Activated CD4-positive, alpha-beta T cell treated with anti-CD3 and anti-CD28 coated beads, Interleukin-2, amount 10 ng/mL, durations not matched to agents 7 days and 5 days (primary cell): ENCODE measurements around the gene LRP2BP. TPM values are rescaled to one million over a fixed set of nuclear protein-coding genes. Genes with fewer than 3 reads are reported as not detected.
A peak's percentile ranks its signal among the peaks of the same experiment; 100 is the strongest.

Experiments used
- CTCF ChIA-PET: fragments of 350-600 bp; sonication (Branson Sonifier 250); formaldehyde crosslinking; loops from one replicate; lab custom pipeline; 2021; ENCODE audit warnings: antibody characterized with exemption; lab: Charles Lee
- POLR2A ChIA-PET: fragments of 350-600 bp; sonication (Branson Sonifier 250); formaldehyde crosslinking; loops from one replicate; lab custom pipeline; 2021; ENCODE audit warnings: antibody characterized with exemption; lab: Charles Lee
- DNase-seq: peaks from one replicate; pipeline ENCODE4 v3.0.0-alpha.2; 2020
- H3K27ac Mint-ChIP-seq: one replicate; pipeline ENCODE4 v1.8.0; 2021; ENCODE audit warnings: mild to moderate bottlenecking, moderate library complexity, mixed read lengths
- H3K27me3 Mint-ChIP-seq: one replicate; pipeline ENCODE4 v1.8.0; 2021; ENCODE audit warnings: mixed read lengths
- H3K36me3 Mint-ChIP-seq: one replicate; pipeline ENCODE4 v1.8.0; 2021; ENCODE audit warnings: low read depth, mixed read lengths
- H3K4me1 Mint-ChIP-seq: one replicate; pipeline ENCODE4 v1.8.0; 2021; ENCODE audit warnings: mixed read lengths
- H3K4me3 Mint-ChIP-seq: one replicate; pipeline ENCODE4 v1.8.0; 2021; ENCODE audit warnings: mild to moderate bottlenecking, moderate library complexity, mixed read lengths
- H3K9me3 Mint-ChIP-seq: one replicate; pipeline ENCODE4 v1.8.0; 2021; ENCODE audit warnings: mixed read lengths
- total RNA-seq, 2 experiments: library from RNA; stranded (reverse); gene quantifications; one replicate each; pipeline ENCODE4 v1.2.3, GENCODE V29; 2021

LRP2BP gene
- under 1 TPM; 0.73 to 0.79 TPM for total RNA-seq

- peaks cover 49% of the 10 kb centered on the region for H3K4me1 Mint-ChIP-seq
Measured at GRCh38 chr4:185395238-185395955, at the start of gene LRP2BP. Gene LRP2BP (minus strand): TSS chr4:185395924. CDS start chr4:185378186, 17,738 bp downstream.

GRCh38 chr4:185445209-185445608, 49.5 kb upstream of the LRP2BP start:
- Mint-ChIP-seq H3K4me3 (no peak overlapping the region), H3K27me3 (peaks cover 5% of the 10 kb centered on the region), H3K9me3 (no peaks in the 10 kb centered on the region), H3K36me3 (no peaks in the 10 kb centered on the region), H3K27ac (no peak overlapping the region), H3K4me1 (no peaks in the 10 kb centered on the region)
- ChIA-PET CTCF (interaction anchor here (0.6 kb wide), 1 partner anchor 18 kb away, joined by 3 read pairs; no protein-coding TSS in a partner anchor), POLR2A (no interaction called here)
- DNase-seq = no peak

More at GRCh38 chr4:185395238-185395955, at the start of gene LRP2BP:
- H3K36me3 Mint-ChIP-seq = peaks cover 21% of the 10 kb centered on the region
- POLR2A ChIA-PET = interaction anchor here (0.6 to 1.2 kb wide), 2 partner anchors 30 to 191 kb away, joined by 3 to 7 read pairs; partner anchors contain the start of gene UFSP2
- no peaks in the 10 kb centered on the region for H3K9me3 Mint-ChIP-seq
- H3K27ac Mint-ChIP-seq = peak within 1 kb of the TSS; percentile 97
- peak within 1 kb of the TSS; percentile 83 for H3K4me3 Mint-ChIP-seq
- no peaks in the 10 kb centered on the region for H3K27me3 Mint-ChIP-seq
- no peak for DNase-seq
- CTCF ChIA-PET = interaction anchor here (1.3 to 2.0 kb wide), 5 partner anchors 10 to 182 kb away, joined by 3 to 9 read pairs (median 5); partner anchors contain the start of gene UFSP2

GRCh38 chr4:185441479-185441878, 45.8 kb upstream of the LRP2BP start:
- Mint-ChIP-seq H3K4me1 (no peaks in the 10 kb centered on the region), H3K4me3 (no peak overlapping the region), H3K9me3 (no peaks in the 10 kb centered on the region), H3K27me3 (peaks cover 5% of the 10 kb centered on the region), H3K27ac (no peak overlapping the region), H3K36me3 (no peaks in the 10 kb centered on the region)
- CTCF ChIA-PET = no interaction called here
- DNase-seq = no peak
- POLR2A ChIA-PET = no interaction called here

GRCh38 chr4:185437809-185438208, 42.1 kb upstream of the LRP2BP start:
- Mint-ChIP-seq H3K27me3 (peaks cover 8% of the 10 kb centered on the region), H3K36me3 (no peaks in the 10 kb centered on the region), H3K27ac (no peak overlapping the region), H3K9me3 (no peaks in the 10 kb centered on the region), H3K4me1 (no peaks in the 10 kb centered on the region), H3K4me3 (no peak overlapping the region)
- ChIA-PET POLR2A (interaction anchor here (0.6 kb wide), 1 partner anchor 1418 kb away, joined by 3 read pairs; no protein-coding TSS in a partner anchor), CTCF (no interaction called here)
- DNase-seq = no peak

- POLR2A ChIA-PET = no interaction called here
- Mint-ChIP-seq H3K4me3 (no peak overlapping the region), H3K27ac (no peak overlapping the region), H3K4me1 (no peaks in the 10 kb centered on the region), H3K9me3 (no peaks in the 10 kb centered on the region), H3K27me3 (peaks cover 9% of the 10 kb centered on the region), H3K36me3 (no peaks in the 10 kb centered on the region)
- CTCF ChIA-PET = no interaction called here
- no peak for DNase-seq
Measured at GRCh38 chr4:185435466-185435865, 39.7 kb upstream of the LRP2BP start.

GRCh38 chr4:185429660-185430059, 33.9 kb upstream of the LRP2BP start:
- peaks cover 6% of the 10 kb centered on the region for H3K27me3 Mint-ChIP-seq
- DNase-seq = no peak
- H3K4me1 Mint-ChIP-seq = peaks cover 14% of the 10 kb centered on the region
- CTCF ChIA-PET = no interaction called here
- POLR2A ChIA-PET = no interaction called here
- H3K36me3 Mint-ChIP-seq = no peaks in the 10 kb centered on the region
- no peak overlapping the region for H3K27ac Mint-ChIP-seq
- no peak overlapping the region for H3K4me3 Mint-ChIP-seq
- no peaks in the 10 kb centered on the region for H3K9me3 Mint-ChIP-seq

- Mint-ChIP-seq H3K4me1 (peaks cover 27% of the 10 kb centered on the region), H3K27me3 (peaks cover 4% of the 10 kb centered on the region), H3K4me3 (peak overlapping the region; percentile 89), H3K36me3 (no peaks in the 10 kb centered on the region), H3K27ac (no peak overlapping the region), H3K9me3 (no peaks in the 10 kb centered on the region)
- CTCF ChIA-PET = interaction anchor here (0.6 to 2.2 kb wide), 7 partner anchors 18 to 680 kb away, joined by 3 to 9 read pairs (median 3); partner anchors contain the start of genes ANKRD37 and LRP2BP
- POLR2A ChIA-PET = no interaction called here
- DNase-seq = no peak
Measured at GRCh38 chr4:185426960-185427688, 31.4 kb upstream of the LRP2BP start.

GRCh38 chr4:185425647-185426352, 30.1 kb upstream of the LRP2BP start, which contains the start of gene UFSP2:
Gene UFSP2 (minus strand): TSS chr4:185425964. CDS start chr4:185425868, 96 bp downstream.
- peak; percentile 90 for DNase-seq
- Mint-ChIP-seq H3K27ac (peak within 1 kb of the TSS; percentile 99), H3K4me1 (peaks cover 32% of the 10 kb centered on the region), H3K4me3 (peak within 1 kb of the TSS; percentile 89), H3K9me3 (no peaks in the 10 kb centered on the region), H3K36me3 (peaks cover 10% of the 10 kb centered on the region), H3K27me3 (no peaks in the 10 kb centered on the region)
- ChIA-PET POLR2A (interaction anchor here (1.8 kb wide), 1 partner anchor 29 kb away, joined by 7 read pairs; the partner anchor contains the start of genes ANKRD37 and LRP2BP), CTCF (interaction anchor here (0.7 to 2.2 kb wide), 8 partner anchors 8 to 251 kb away, joined by 3 to 9 read pairs (median 4); partner anchors contain the start of genes ANKRD37, LRP2BP and SNX25)

- Mint-ChIP-seq H3K27me3 (no peaks in the 10 kb centered on the region), H3K36me3 (peaks cover 10% of the 10 kb centered on the region), H3K4me1 (peaks cover 32% of the 10 kb centered on the region), H3K4me3 (peak overlapping the region; percentile 89), H3K27ac (peak overlapping the region; percentile 99), H3K9me3 (no peaks in the 10 kb centered on the region)
- DNase-seq = no peak
- POLR2A ChIA-PET = interaction anchor here (1.8 kb wide), 1 partner anchor 29 kb away, joined by 7 read pairs; the partner anchor contains the start of genes ANKRD37 and LRP2BP
- CTCF ChIA-PET = interaction anchor here (0.6 to 2.2 kb wide), 8 partner anchors 9 to 250 kb away, joined by 3 to 9 read pairs (median 4); partner anchors contain the start of genes ANKRD37, LRP2BP and SNX25
Measured at GRCh38 chr4:185424905-185425646, 29.4 kb upstream of the LRP2BP start.

- H3K27me3 Mint-ChIP-seq = no peaks in the 10 kb centered on the region
- H3K36me3 Mint-ChIP-seq = peaks cover 23% of the 10 kb centered on the region
- no peak for DNase-seq
- H3K27ac Mint-ChIP-seq = no peak overlapping the region
- H3K4me1 Mint-ChIP-seq = peaks cover 29% of the 10 kb centered on the region
- H3K9me3 Mint-ChIP-seq = no peaks in the 10 kb centered on the region
- no peak overlapping the region for H3K4me3 Mint-ChIP-seq
- ChIA-PET POLR2A (no interaction called here), CTCF (interaction anchor here (1.6 kb wide), 1 partner anchor 16 kb away, joined by 5 read pairs; no protein-coding TSS in a partner anchor)
Measured at GRCh38 chr4:185421366-185422124, 25.8 kb upstream of the LRP2BP start.

GRCh38 chr4:185416955-185417354, 21.2 kb upstream of the LRP2BP start:
- ChIA-PET POLR2A (no interaction called here), CTCF (interaction anchor here (1.6 kb wide), 1 partner anchor 8 kb away, joined by 5 read pairs; no protein-coding TSS in a partner anchor)
- Mint-ChIP-seq H3K4me1 (peaks cover 3% of the 10 kb centered on the region), H3K36me3 (peaks cover 30% of the 10 kb centered on the region), H3K27ac (no peak overlapping the region), H3K9me3 (no peaks in the 10 kb centered on the region), H3K4me3 (no peak overlapping the region), H3K27me3 (no peaks in the 10 kb centered on the region)
- DNase-seq = no peak
